Osteoblast (primary cell): ENCODE results near the gene PHETA1. TPM values are rescaled to one million over a fixed set of nuclear protein-coding genes. Genes with fewer than 3 reads are reported as not detected.

Experiments used
- DNase-seq: peaks from one replicate; pipeline ENCODE4 v3.0.0; 2011; ENCODE audit warnings: low spot score, mixed read lengths; ENCODE audit not compliant: insufficient read length; ENCODE audit errors: missing footprints
- H2AFZ ChIP-seq: 2 replicates; pipeline ENCODE4 v1.6.0; 2011; ENCODE audit warnings: mild to moderate bottlenecking, low read length
- H3K27ac ChIP-seq: 2 replicates; pipeline ENCODE4 v1.5.1; 2011; ENCODE audit warnings: mild to moderate bottlenecking, low read depth, low read length, moderate library complexity
- H3K27me3 ChIP-seq: 2 replicates; pipeline ENCODE4 v1.6.0; 2012; ENCODE audit warnings: mild to moderate bottlenecking, control low read depth, inconsistent platforms, low read length, moderate library complexity; ENCODE audit not compliant: insufficient read depth
- H3K36me3 ChIP-seq: 2 replicates; pipeline ENCODE4 v1.5.1; 2011; ENCODE audit warnings: mild to moderate bottlenecking, low read length, control low read depth, moderate library complexity; ENCODE audit not compliant: insufficient read depth
- H3K4me1 ChIP-seq: 2 replicates; pipeline ENCODE4 v1.5.1; 2011; ENCODE audit warnings: mild to moderate bottlenecking, low read length, control low read depth, moderate library complexity; ENCODE audit not compliant: insufficient read depth
- H3K4me2 ChIP-seq: 2 replicates; pipeline ENCODE4 v1.6.0; 2011; ENCODE audit warnings: mild to moderate bottlenecking, low read length; ENCODE audit not compliant: insufficient read depth
- H3K4me3 ChIP-seq: fragments of 200-600 bp; sonication (generic); 3 replicates; pipeline ENCODE4 v1.5.1; 2012; ENCODE audit warnings: mild to moderate bottlenecking, low read length, inconsistent platforms; ENCODE audit not compliant: insufficient read depth
- H3K79me2 ChIP-seq: 2 replicates; pipeline ENCODE4 v1.6.0; 2012; ENCODE audit warnings: mild to moderate bottlenecking, low read length, control low read depth, inconsistent platforms; ENCODE audit not compliant: insufficient read depth
- H3K9me3 ChIP-seq: 2 replicates; pipeline ENCODE4 v1.5.1; 2011; ENCODE audit warnings: low read depth, low read length, control low read depth
- H4K20me1 ChIP-seq: 2 replicates; pipeline ENCODE4 v1.6.0; 2012; ENCODE audit warnings: mild to moderate bottlenecking, low read length, control low read depth; ENCODE audit not compliant: insufficient read depth
- CTCF ChIP-seq: IDR thresholded peaks from 2 replicates; pipeline ENCODE4 v1.5.1; 2011; ENCODE audit warnings: mild to moderate bottlenecking, low read depth, low read length, moderate library complexity; ENCODE audit errors: extremely low read depth
- total RNA-seq: library from RNA; depleted of rRNA; stranded (reverse); fragments of >200 nt; gene quantifications from 2 replicates; pipeline ENCODE4 v1.2.3, GENCODE V29; 2012

Gene PHETA1
- total RNA-seq, 1 donor: 8.3 TPM

- peak overlapping the region; percentile 98 for H3K4me2 ChIP-seq
- H3K27ac ChIP-seq: no peak overlapping the region
- no peaks in the 10 kb centered on the region for H3K9me3 ChIP-seq
- DNase-seq: peak; percentile 85
- H3K79me2 ChIP-seq: no peaks in the 10 kb centered on the region
- H3K27me3 ChIP-seq: no peaks in the 10 kb centered on the region
- H3K4me1 ChIP-seq: peaks cover 14% of the 10 kb centered on the region
- peaks cover 7% of the 10 kb centered on the region for H4K20me1 ChIP-seq
- H3K4me3 ChIP-seq: peak overlapping the region; percentile 91
- H3K36me3 ChIP-seq: no peaks in the 10 kb centered on the region
- no peak for TF ChIP-seq CTCF
- peak overlapping the region; percentile 98 for H2AFZ ChIP-seq
Measured at GRCh38 chr12:111367661-111368221, 1.2 kb downstream of the PHETA1 start.

- DNase-seq: no peak
- Histone ChIP-seq H3K27me3 (no peaks in the 10 kb centered on the region), H3K27ac (no peak overlapping the region), H3K4me2 (no peak overlapping the region), H3K79me2 (no peaks in the 10 kb centered on the region), H4K20me1 (peaks cover 7% of the 10 kb centered on the region), H3K36me3 (no peaks in the 10 kb centered on the region), H3K4me1 (peaks cover 14% of the 10 kb centered on the region), H3K9me3 (no peaks in the 10 kb centered on the region), H2AFZ (no peak overlapping the region), H3K4me3 (no peak overlapping the region)
- no peak for TF ChIP-seq CTCF
Measured at GRCh38 chr12:111366583-111366982, 2.3 kb downstream of the PHETA1 start.

GRCh38 chr12:111366075-111366474, 2.8 kb downstream of the PHETA1 start:
- Histone ChIP-seq H3K27ac (no peak overlapping the region), H3K4me1 (peaks cover 14% of the 10 kb centered on the region), H3K4me2 (no peak overlapping the region), H3K4me3 (no peak overlapping the region), H3K9me3 (no peaks in the 10 kb centered on the region), H3K79me2 (no peaks in the 10 kb centered on the region), H2AFZ (no peak overlapping the region), H3K36me3 (no peaks in the 10 kb centered on the region), H4K20me1 (peaks cover 7% of the 10 kb centered on the region), H3K27me3 (no peaks in the 10 kb centered on the region)
- TF ChIP-seq CTCF: no peak
- no peak for DNase-seq

- TF ChIP-seq CTCF: no peak
- H3K9me3 ChIP-seq: no peaks in the 10 kb centered on the region
- peaks cover 7% of the 10 kb centered on the region for H4K20me1 ChIP-seq
- DNase-seq: peak; percentile 57
- H3K27ac ChIP-seq: no peak overlapping the region
- peaks cover 9% of the 10 kb centered on the region for H3K4me1 ChIP-seq
- H3K4me3 ChIP-seq: no peak overlapping the region
- H3K27me3 ChIP-seq: no peaks in the 10 kb centered on the region
- no peak overlapping the region for H3K4me2 ChIP-seq
- no peaks in the 10 kb centered on the region for H3K79me2 ChIP-seq
- no peaks in the 10 kb centered on the region for H3K36me3 ChIP-seq
- no peak overlapping the region for H2AFZ ChIP-seq
Measured at GRCh38 chr12:111363578-111363977, 5.3 kb downstream of the PHETA1 start.
